GM23248 (cell line): ENCODE measurements around the gene PTPRN2.

ENCODE experiments used
- EZH2 ChIP-seq: fragments of 200-600 bp; sonication (generic); IDR thresholded peaks from 2 replicates; pipeline ENCODE4 v1.6.1; 2018; ENCODE audit warnings: antibody characterized with exemption, mild to moderate bottlenecking; ENCODE audit not compliant: insufficient read depth, poor library complexity, severe bottlenecking
- EZH2phosphoT487 ChIP-seq: fragments of 200-600 bp; sonication (generic); IDR thresholded peaks from 2 replicates; pipeline ENCODE4 v1.6.1; 2018; ENCODE audit warnings: antibody characterized with exemption, moderate library complexity, mild to moderate bottlenecking, low read depth; ENCODE audit not compliant: insufficient read depth

DNA sequence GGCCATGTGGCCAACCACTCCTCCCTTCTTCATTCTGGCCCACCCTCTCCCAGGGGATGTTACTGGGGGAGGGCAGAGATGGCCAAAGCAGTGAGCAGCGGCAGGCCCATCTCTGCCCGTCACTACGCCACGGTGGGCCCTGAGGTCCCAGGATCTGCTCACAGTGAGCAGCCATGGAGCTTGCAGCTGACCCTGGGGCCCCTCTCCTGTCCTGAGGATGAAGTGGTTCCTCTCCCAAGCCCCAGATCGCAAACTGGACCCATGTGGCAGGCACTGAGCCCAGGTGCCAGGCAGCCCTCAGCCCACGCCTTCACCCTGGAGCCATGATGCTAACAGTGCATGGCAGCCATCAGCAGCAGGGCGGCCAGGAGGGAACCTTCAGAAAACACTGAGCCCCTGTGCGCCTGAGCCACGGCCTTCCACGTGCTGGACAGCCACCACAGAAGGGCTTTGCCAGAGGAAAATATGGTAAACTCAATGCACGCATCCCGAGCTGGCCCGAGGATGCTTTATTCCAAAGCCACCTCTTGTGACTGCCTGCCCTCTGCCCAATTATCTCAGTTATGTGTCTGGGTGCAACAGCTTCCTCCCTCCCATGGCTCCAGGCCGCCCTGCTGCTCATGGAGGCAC, 485.7 kb downstream of the PTPRN2 start:
- TF ChIP-seq EZH2 (no peak), EZH2phosphoT487 (no peak)
